Endodermal cell (in vitro differentiated cells): ENCODE measurements around the gene EIF4G3. TPM values are rescaled to one million over a fixed set of nuclear protein-coding genes. Genes with fewer than 3 reads are reported as not detected.
A peak's percentile ranks its signal among the peaks of the same experiment; 100 is the strongest.

ENCODE experiments used
- DNase-seq: peaks from one replicate; pipeline ENCODE4 v3.0.0-alpha.2; 2017
- H3K27ac ChIP-seq: 2 replicates; pipeline ENCODE4 v1.5.1; 2013; ENCODE audit warnings: mild to moderate bottlenecking, low read depth, low read length, moderate library complexity
- H3K27me3 ChIP-seq: 2 replicates; pipeline ENCODE4 v1.6.1; 2013; ENCODE audit warnings: mild to moderate bottlenecking, low read length, moderate library complexity; ENCODE audit not compliant: insufficient read depth, control insufficient read depth, poor library complexity, severe bottlenecking
- H3K36me3 ChIP-seq: 2 replicates; pipeline ENCODE4 v1.7.0; 2013; ENCODE audit warnings: mild to moderate bottlenecking, low read length, moderate library complexity; ENCODE audit not compliant: control insufficient read depth, insufficient read depth
- H3K4me1 ChIP-seq: one replicate; pipeline ENCODE4 v1.7.0; 2013; ENCODE audit warnings: low read length; ENCODE audit not compliant: control insufficient read depth, insufficient read depth
- H3K4me3 ChIP-seq: 2 replicates; pipeline ENCODE4 v1.5.1; 2013; ENCODE audit warnings: mild to moderate bottlenecking, low read length, moderate library complexity
- H3K9ac ChIP-seq: 2 replicates; pipeline ENCODE4 v1.6.1; 2013; ENCODE audit warnings: mild to moderate bottlenecking, low read length, moderate library complexity; ENCODE audit not compliant: poor library complexity, severe bottlenecking; ENCODE audit errors: extremely low read depth
- H3K9me3 ChIP-seq: 2 replicates; pipeline ENCODE4 v1.6.1; 2013; ENCODE audit warnings: mild to moderate bottlenecking, low read length, moderate library complexity; ENCODE audit not compliant: control insufficient read depth
- H3K27ac Mint-ChIP-seq: 2 replicates; pipeline ENCODE4 v1.8.0; 2020; ENCODE audit warnings: mixed read lengths
- H3K27me3 Mint-ChIP-seq: 2 replicates; pipeline ENCODE4 v1.8.0; 2021; ENCODE audit warnings: mild to moderate bottlenecking, mixed read lengths; ENCODE audit not compliant: insufficient read depth
- H3K36me3 Mint-ChIP-seq: 2 replicates; pipeline ENCODE4 v1.8.0; 2020; ENCODE audit warnings: low read depth, mixed read lengths
- H3K4me1 Mint-ChIP-seq: 2 replicates; pipeline ENCODE4 v1.8.0; 2020; ENCODE audit warnings: mixed read lengths
- H3K4me3 Mint-ChIP-seq: 2 replicates; pipeline ENCODE4 v1.8.0; 2020; ENCODE audit warnings: mild to moderate bottlenecking, moderate library complexity, mixed read lengths
- H3K9me3 Mint-ChIP-seq: 2 replicates; pipeline ENCODE4 v1.8.0; 2020; ENCODE audit warnings: mild to moderate bottlenecking, mixed read lengths
- WGBS, 2 experiments: methylation state at CpG; one replicate each; pipeline versions ENCODE4 v1.1.5 to v1.1.7; 2013; ENCODE audit warnings: missing lambda C conversion rate in 2 of 2, mixed read lengths in 1 of 2; ENCODE audit not compliant: insufficient coverage in 1 of 2, insufficient read length in 1 of 2; 5-methylcytosine and 5-hydroxymethylcytosine counted together
- total RNA-seq, 2 donors: library from RNA; stranded (reverse); fragmentation: NEBNext Ultra II Directional in 1 of 2; extraction: Animal tissue kit (Norgen Biotek cat#: 25700) in 1 of 2; gene quantifications; 2 replicates in 1 of 2; 3 replicates in 1 of 2; pipeline ENCODE4 v1.2.1, GENCODE V29; 2021
- TF ChIP-seq, protein P1 (sequence below): fragments of 200-600 bp; sonication (generic); conservative IDR thresholded peaks from 2 replicates; pipeline ENCODE4 v1.5.0; 2021; ENCODE audit warnings: antibody characterized with exemption, mild to moderate bottlenecking

Gene EIF4G3
- total RNA-seq, 2 donors from 2014 or later: 101 to 103 TPM

DNA sequence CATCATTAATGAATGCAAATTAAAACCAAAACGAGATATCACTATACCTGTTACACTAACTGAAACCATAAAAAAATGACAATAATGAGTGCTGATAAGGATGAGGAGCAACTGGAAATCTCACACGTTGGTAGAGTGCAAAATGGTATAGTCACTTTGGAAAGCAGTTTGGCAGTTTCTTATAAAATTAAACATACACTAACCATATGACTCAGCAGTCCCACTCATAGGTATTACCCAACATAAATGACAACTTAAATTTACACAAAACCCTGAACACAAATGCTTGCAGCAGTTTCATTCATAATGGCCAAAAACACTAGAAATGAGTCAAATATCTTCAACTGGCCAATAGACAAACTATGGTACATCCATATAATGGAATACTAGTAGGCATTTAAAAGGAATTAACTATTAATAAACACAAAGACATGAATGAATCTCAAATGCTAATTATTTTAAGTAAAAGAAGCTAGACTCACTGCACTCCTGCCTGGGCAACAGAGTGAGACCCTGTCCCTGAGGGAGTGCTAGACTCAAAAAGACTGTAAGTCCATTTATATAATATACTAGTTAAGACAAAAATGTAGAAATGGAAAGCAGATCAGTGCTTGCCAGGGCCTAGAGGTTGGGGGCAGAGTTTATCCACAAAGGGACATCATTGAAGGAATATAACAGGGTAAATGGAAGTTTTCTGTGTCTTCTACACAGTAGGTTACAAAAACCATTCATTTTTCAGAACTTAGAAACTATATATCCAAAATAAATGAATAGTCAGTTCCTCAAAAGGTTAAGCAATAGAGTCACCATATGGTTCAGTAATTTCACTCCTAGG, 77.4 kb downstream of the EIF4G3 start:
- H3K27ac Mint-ChIP-seq: peak overlapping the region; percentile 79
- TF ChIP-seq, protein P1, sequence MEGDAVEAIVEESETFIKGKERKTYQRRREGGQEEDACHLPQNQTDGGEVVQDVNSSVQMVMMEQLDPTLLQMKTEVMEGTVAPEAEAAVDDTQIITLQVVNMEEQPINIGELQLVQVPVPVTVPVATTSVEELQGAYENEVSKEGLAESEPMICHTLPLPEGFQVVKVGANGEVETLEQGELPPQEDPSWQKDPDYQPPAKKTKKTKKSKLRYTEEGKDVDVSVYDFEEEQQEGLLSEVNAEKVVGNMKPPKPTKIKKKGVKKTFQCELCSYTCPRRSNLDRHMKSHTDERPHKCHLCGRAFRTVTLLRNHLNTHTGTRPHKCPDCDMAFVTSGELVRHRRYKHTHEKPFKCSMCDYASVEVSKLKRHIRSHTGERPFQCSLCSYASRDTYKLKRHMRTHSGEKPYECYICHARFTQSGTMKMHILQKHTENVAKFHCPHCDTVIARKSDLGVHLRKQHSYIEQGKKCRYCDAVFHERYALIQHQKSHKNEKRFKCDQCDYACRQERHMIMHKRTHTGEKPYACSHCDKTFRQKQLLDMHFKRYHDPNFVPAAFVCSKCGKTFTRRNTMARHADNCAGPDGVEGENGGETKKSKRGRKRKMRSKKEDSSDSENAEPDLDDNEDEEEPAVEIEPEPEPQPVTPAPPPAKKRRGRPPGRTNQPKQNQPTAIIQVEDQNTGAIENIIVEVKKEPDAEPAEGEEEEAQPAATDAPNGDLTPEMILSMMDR: no peak
- Histone ChIP-seq H3K4me3 (no peak overlapping the region), H3K9me3 (peaks cover 8% of the 10 kb centered on the region), H3K27me3 (no peaks in the 10 kb centered on the region), H3K9ac (no peak overlapping the region), H3K27ac (no peak overlapping the region), H3K4me1 (no peaks in the 10 kb centered on the region), H3K36me3 (peaks cover 30% of the 10 kb centered on the region)
- DNase-seq: no peak
- no peak overlapping the region for H3K4me3 Mint-ChIP-seq
- H3K9me3 Mint-ChIP-seq: peaks cover 7% of the 10 kb centered on the region
- 91% methylated on average over 1 of the region's 2 CpGs; no CpG with 5 or more reads in 1 of the 2 experiments for WGBS, 2 experiments
- peaks cover 55% of the 10 kb centered on the region for H3K36me3 Mint-ChIP-seq
- peaks cover 19% of the 10 kb centered on the region for H3K4me1 Mint-ChIP-seq
- H3K27me3 Mint-ChIP-seq: no peaks in the 10 kb centered on the region

DNA sequence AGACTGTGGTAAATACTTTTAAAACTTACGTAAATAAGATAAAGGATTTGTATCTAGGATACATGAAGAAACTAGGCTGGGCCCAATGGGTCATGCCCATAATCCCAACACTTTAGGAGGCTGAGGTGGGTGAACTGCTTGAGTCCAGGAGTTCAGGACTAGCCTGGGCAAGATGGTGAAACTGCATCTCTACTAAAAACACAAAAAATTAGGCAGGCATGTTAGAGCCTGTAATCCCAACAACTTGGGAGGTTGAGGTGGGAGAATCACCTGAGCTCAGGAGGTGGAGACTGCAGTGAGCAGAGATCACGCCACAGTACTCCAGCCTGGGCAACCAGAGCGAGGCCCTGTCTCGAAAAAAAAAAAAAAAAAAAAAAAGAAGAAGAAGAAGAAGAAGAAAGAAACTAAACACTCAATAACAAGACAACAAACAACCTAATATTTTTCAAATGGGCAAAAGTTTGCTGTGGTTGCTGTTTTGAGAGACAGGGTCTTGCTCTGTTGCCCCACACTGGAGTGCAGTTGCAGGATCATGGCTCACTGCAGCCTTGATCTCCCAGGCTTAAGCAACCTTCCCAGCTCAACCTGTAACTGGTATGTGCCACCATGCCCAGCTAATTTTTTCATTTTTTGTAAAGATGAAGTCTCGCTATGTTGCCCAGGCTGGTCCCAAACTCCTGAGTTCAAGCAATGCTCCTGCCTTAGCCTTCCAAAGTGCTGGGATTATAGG, 78.3 kb downstream of the EIF4G3 start:
- Mint-ChIP-seq H3K27me3 (no peaks in the 10 kb centered on the region), H3K36me3 (peaks cover 56% of the 10 kb centered on the region), H3K9me3 (peaks cover 13% of the 10 kb centered on the region), H3K4me3 (no peak overlapping the region), H3K4me1 (peaks cover 16% of the 10 kb centered on the region), H3K27ac (peak overlapping the region; percentile 79)
- Histone ChIP-seq H3K4me1 (no peaks in the 10 kb centered on the region), H3K4me3 (no peak overlapping the region), H3K27ac (no peak overlapping the region), H3K9me3 (peaks cover 8% of the 10 kb centered on the region), H3K27me3 (no peaks in the 10 kb centered on the region), H3K36me3 (peaks cover 25% of the 10 kb centered on the region), H3K9ac (no peak overlapping the region)
- TF ChIP-seq, protein P1: no peak
- 97 to 100% methylated on average over 2 to 3 of the region's 5 CpGs for WGBS, 2 experiments
- no peak for DNase-seq

DNA sequence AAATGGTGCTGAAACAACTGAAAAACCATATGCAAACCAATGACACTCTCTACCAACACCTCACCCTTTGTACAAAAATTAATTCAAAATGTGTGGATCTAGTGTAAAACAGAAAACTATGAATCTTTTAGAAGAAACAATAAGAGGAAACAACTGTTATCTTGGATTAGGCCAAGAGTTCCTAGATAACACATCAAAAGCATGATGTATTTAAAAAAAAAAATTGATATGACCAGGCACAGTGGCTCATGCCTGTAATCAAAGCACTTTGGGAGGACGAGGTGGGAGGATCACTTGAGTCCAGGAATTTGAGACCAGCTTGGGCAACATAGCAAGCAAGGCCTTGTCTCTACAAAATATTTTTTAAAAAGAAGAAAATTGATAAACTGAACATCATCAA, 79.0 kb downstream of the EIF4G3 start:
- no peak overlapping the region for H3K27ac ChIP-seq
- H3K36me3 ChIP-seq: peaks cover 25% of the 10 kb centered on the region
- no peak overlapping the region for H3K9ac ChIP-seq
- DNase-seq: no peak
- no peak overlapping the region for H3K4me3 ChIP-seq
- no peaks in the 10 kb centered on the region for H3K4me1 ChIP-seq
- Mint-ChIP-seq H3K27me3 (no peaks in the 10 kb centered on the region), H3K27ac (no peak overlapping the region), H3K36me3 (peaks cover 58% of the 10 kb centered on the region), H3K4me3 (no peak overlapping the region), H3K9me3 (peaks cover 19% of the 10 kb centered on the region), H3K4me1 (peaks cover 15% of the 10 kb centered on the region)
- TF ChIP-seq, protein P1: no peak
- WGBS, 2 experiments: 86 to 91% methylated on average over 1 of the region's 1 CpG
- H3K27me3 ChIP-seq: no peaks in the 10 kb centered on the region
- peaks cover 8% of the 10 kb centered on the region for H3K9me3 ChIP-seq
